Measurements from ENCODE around the gene MYO5B.
A peak's percentile ranks its signal among the peaks of the same experiment; 100 is the strongest.

MYO5B gene

DNA sequence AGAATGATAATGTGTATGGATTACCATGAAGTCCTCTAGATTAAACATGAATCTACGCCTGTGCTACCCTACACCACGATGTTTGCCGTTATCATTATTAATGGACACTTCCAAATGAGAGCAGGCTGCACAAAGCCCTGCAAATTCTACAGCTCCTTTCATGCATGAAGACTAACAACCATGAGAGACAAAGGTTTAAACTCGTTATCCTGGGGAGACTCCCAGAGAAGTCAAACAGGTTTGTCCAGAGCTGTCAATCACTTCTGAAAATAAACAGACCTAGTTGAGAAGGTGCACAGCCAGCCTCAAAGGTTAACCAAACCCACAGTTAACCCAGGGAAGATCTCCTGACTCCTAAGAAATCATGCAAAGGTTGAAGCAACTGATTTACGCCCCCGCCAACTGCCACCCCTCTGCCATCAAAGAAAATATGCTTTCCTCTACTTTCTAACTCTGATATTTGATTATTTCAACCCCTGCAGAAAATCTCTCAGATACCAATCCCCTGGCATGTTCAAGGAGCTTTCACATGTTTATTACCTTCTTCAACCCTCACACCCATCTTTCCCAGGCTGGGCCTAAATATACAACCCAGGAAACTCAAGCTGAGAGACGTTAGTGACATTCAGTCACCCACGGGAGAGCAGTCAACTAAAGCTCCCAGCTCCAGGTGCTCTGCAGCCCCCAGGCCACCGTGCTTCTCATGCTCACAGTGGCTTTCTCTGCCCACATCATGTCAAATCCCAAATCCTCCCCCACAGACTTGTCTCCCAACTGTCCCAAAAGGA lies 35.9 kb downstream of the MYO5B start:
- Histone ChIP-seq H3K27me3 (ENCODE audit: insufficient read depth, low read depth, severe bottlenecking) (no peaks in the 10 kb centered on the region), H3K27ac (no peak overlapping the region), H3K9me3 (ENCODE audit: severe bottlenecking) (no peaks in the 10 kb centered on the region), H3K36me3 (no peaks in the 10 kb centered on the region), H3K4me3 (ENCODE audit: low read depth, low read length) (no peak overlapping the region)
- no peak for DNase-seq
- TF ChIP-seq, protein P1, sequence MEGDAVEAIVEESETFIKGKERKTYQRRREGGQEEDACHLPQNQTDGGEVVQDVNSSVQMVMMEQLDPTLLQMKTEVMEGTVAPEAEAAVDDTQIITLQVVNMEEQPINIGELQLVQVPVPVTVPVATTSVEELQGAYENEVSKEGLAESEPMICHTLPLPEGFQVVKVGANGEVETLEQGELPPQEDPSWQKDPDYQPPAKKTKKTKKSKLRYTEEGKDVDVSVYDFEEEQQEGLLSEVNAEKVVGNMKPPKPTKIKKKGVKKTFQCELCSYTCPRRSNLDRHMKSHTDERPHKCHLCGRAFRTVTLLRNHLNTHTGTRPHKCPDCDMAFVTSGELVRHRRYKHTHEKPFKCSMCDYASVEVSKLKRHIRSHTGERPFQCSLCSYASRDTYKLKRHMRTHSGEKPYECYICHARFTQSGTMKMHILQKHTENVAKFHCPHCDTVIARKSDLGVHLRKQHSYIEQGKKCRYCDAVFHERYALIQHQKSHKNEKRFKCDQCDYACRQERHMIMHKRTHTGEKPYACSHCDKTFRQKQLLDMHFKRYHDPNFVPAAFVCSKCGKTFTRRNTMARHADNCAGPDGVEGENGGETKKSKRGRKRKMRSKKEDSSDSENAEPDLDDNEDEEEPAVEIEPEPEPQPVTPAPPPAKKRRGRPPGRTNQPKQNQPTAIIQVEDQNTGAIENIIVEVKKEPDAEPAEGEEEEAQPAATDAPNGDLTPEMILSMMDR (IDR thresholded peaks at IDR 0.05; ENCODE audit: low read depth, low read length) = no peak

DNA sequence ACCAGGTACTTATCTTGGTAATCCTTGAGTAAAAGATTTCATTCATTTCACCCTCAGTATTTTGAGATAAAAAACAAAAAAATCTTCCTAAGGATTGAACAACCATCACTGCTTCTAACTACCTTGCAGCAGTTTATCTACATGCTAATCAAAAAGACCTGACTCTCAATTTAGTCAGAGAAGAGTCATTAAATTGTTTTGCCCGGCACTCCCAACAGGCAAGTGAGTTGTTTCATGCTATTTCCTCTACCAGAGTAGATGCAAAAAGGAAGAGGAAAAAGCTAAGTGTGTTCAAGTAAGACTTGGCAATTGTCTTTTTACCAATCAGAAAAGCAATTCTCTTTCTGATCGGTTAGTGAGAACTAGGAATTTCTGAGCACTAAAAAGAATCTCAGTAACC lies 39.5 kb downstream of the MYO5B start:
- Histone ChIP-seq H3K9me3 (ENCODE audit: severe bottlenecking) (no peaks in the 10 kb centered on the region), H3K27me3 (ENCODE audit: insufficient read depth, low read depth, severe bottlenecking) (no peaks in the 10 kb centered on the region), H3K4me3 (ENCODE audit: low read depth, low read length) (no peak overlapping the region), H3K36me3 (no peaks in the 10 kb centered on the region), H3K27ac (no peak overlapping the region)
- TF ChIP-seq, protein P1 (IDR thresholded peaks at IDR 0.05; ENCODE audit: low read depth, low read length) = no peak
- DNase-seq = no peak

DNA sequence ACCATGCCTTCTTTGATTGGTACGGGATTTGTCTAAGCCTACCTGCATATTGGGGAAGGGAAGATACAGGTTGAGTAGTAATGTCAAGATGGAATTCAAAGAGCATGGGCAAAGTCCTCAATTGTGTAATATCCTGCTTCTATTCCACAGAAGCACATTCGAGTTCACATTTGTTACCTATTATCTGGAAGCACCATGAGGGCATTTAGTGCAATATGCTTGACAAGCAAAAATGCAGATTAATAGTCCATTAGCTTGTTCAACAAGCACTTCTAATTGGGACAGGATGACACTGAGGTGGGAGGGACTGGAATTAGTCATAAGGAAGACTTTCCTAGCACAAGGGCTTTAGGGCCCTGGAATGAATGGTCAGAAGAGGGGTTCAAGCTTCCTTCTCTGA lies 40.5 kb downstream of the MYO5B start:
- Histone ChIP-seq H3K27ac (no peak overlapping the region), H3K27me3 (ENCODE audit: insufficient read depth, low read depth, severe bottlenecking) (no peaks in the 10 kb centered on the region), H3K9me3 (ENCODE audit: severe bottlenecking) (no peaks in the 10 kb centered on the region), H3K4me3 (ENCODE audit: low read depth, low read length) (no peak overlapping the region), H3K36me3 (no peaks in the 10 kb centered on the region)
- no peak for DNase-seq
- TF ChIP-seq, protein P1 (IDR thresholded peaks at IDR 0.05; ENCODE audit: low read depth, low read length) = no peak

DNA sequence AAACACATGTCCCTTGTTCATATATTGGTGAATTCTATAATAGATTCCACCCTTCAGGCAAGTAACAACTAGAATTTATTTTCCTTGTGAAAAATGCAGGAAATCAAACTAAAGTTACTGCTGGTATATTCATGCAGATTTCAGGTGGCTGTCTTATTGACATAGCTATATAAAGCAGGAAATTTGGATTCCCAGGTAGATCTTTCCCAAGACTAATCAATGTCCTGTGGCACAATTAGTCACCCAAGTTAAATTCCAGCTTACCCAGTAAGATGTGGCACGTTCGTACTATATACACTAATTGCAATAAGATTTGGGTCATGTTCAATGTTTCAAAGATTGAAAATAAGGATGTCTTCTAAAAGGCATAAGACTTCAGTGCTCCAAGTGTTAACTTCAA lies 42.0 kb downstream of the MYO5B start:
- H3K9me3 ChIP-seq (ENCODE audit: severe bottlenecking) = no peaks in the 10 kb centered on the region
- no peaks in the 10 kb centered on the region for H3K27me3 ChIP-seq (ENCODE audit: insufficient read depth, low read depth, severe bottlenecking)
- H3K4me3 ChIP-seq (ENCODE audit: low read depth, low read length) = no peak overlapping the region
- no peaks in the 10 kb centered on the region for H3K36me3 ChIP-seq
- DNase-seq = no peak
- TF ChIP-seq, protein P1 (IDR thresholded peaks at IDR 0.05; ENCODE audit: low read depth, low read length) = no peak
- H3K27ac ChIP-seq = no peak overlapping the region

DNA sequence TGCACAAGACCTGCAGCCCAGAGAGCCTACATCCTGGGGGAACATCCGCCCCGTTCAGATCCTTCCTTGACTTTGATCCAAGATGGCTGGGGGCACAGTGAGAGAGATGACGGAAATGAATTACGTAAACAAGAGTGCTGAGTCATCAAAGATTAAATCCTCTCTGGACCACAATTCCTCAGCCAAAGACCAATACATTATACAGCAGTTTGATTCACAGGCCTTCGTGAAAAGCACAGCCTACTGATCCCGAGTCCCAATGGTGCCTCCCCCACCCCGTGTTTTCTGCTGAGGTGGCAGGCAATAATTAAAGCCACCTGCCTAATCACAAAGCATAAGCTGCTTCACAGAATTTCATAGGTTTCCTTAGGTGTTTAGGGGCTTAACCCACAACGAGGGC lies 43.0 kb downstream of the MYO5B start:
- H3K4me3 ChIP-seq (ENCODE audit: low read depth, low read length) = no peak overlapping the region
- no peaks in the 10 kb centered on the region for H3K9me3 ChIP-seq (ENCODE audit: severe bottlenecking)
- TF ChIP-seq, protein P1 (IDR thresholded peaks at IDR 0.05; ENCODE audit: low read depth, low read length) = no peak
- DNase-seq = peak; percentile 65
- H3K27ac ChIP-seq = peak overlapping the region; percentile 9
- no peaks in the 10 kb centered on the region for H3K36me3 ChIP-seq
- no peaks in the 10 kb centered on the region for H3K27me3 ChIP-seq (ENCODE audit: insufficient read depth, low read depth, severe bottlenecking)

DNA sequence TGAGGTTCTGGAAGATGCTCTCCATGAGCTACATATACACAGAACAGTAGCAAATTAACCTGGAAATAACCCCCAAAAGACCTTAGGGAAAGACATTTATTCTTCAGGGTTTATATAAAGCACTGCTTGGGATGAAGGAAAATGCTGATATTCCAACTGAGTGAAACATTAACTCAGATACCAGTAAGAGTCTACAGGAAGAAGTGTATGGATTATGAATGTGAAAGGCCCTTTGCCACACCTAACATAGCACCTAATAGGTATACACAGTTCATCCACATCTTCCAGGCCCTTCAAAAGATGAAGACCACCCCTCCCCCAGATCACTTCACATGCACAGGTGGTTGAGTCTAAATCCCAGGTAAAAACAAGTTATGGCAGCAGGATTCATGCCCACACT lies 50.4 kb downstream of the MYO5B start:
- no peak for DNase-seq
- Histone ChIP-seq H3K36me3 (no peaks in the 10 kb centered on the region), H3K27me3 (ENCODE audit: insufficient read depth, low read depth, severe bottlenecking) (no peaks in the 10 kb centered on the region), H3K9me3 (ENCODE audit: severe bottlenecking) (no peaks in the 10 kb centered on the region), H3K27ac (peak overlapping the region; percentile 60), H3K4me3 (ENCODE audit: low read depth, low read length) (no peak overlapping the region)
- TF ChIP-seq, protein P1 (IDR thresholded peaks at IDR 0.05; ENCODE audit: low read depth, low read length) = no peak
